HT-29 (cell line): ENCODE measurements around the gene CACNA2D4. TPM values are rescaled to one million over a fixed set of nuclear protein-coding genes. Genes with fewer than 3 reads are reported as not detected.

ENCODE experiments used
- DNase-seq: peaks from one replicate; pipeline ENCODE4 v3.0.0-alpha.2; 2015; ENCODE audit warnings: low spot score
- total RNA-seq: library from RNA; depleted of rRNA; stranded (reverse); fragments of >200 nt; shearing (Covaris generic); gene quantifications from 2 replicates; pipeline ENCODE4 v1.2.3, GENCODE V29; 2014

The CACNA2D4 gene
- total RNA-seq, 1 experiment from 2014 or later: 3.4 TPM

DNA sequence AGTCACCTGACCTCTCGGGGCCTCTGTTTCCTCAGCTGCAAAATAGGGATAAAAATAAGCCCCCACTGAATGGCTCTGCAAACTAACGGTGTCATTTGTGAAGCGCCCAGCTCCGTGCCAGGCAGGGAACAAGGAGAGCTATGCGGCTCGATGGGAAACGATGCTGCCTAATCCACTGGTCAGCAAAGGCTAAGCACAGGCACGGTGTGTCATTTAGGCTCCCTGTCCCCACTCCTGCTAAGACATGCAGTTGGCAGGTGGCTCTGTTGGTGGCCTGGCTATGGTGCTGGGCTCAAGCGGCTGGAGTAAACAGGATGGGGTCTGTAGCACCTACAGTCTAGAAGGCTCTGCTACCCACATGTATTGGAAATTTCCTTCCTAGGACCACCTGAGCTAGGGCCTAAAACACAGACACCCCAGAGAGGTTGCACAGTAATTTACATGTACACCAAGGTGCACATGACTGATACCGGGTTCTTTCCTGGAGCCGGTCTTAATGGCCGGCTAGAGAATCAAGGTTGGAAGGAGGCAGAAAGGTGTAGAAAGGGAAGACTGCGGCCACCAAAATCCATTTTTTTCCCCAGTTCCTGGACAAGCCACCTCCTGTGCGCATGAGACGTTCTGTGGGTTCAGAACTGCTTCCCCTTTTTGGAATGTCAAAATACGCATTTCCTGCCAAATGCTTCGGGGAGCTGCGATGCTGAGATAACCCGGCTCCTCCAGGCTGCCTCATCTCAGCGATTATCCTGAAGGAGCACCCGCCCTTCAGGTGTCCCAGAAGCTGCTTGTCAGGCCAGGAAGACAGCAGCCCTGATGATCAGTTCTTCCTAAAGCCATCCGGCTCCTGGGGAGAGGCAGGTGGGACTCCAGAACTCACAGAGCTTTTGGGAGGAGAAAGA, 1.0 kb downstream of the CACNA2D4 start:
- DNase-seq: no peak

DNA sequence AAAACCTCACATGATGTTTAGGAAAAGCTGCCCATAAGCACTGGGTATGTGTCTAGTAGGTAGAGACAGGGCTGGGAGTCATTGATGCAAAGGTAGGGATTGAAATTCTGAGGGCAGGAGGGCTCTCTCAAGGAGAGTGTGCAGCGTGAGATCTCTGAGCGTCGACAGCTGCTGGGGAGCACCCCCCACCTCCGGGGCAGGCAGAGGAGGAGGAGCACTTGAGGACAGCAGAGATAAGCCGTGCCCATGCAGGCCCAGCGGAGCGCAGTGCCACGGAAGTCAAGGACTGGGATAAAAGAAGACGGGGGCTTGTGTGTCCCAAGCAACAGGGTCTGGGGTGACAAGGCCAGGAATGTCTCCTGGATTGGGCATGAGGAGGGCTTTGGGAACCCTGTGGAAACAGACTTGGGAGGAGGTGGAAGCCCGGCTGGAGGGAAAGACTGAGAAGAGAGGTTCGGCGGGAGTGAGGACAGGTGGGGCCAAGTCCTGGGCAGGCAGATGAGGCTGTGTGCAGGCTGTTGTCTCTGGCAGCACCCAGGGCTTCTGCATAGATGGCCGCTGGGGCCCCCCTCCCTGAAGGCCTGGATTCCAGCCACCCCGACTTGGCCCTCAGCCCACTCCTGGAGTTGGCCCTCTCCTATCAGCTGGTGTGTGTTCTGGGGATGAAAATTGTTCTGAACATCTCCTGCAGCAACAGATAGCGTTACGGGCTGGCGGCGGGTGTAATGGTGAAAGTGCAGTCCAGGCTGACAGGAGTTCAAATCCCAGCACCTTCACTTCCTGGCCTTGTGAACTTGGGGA, 1.9 kb downstream of the CACNA2D4 start:
- no peak for DNase-seq

DNA sequence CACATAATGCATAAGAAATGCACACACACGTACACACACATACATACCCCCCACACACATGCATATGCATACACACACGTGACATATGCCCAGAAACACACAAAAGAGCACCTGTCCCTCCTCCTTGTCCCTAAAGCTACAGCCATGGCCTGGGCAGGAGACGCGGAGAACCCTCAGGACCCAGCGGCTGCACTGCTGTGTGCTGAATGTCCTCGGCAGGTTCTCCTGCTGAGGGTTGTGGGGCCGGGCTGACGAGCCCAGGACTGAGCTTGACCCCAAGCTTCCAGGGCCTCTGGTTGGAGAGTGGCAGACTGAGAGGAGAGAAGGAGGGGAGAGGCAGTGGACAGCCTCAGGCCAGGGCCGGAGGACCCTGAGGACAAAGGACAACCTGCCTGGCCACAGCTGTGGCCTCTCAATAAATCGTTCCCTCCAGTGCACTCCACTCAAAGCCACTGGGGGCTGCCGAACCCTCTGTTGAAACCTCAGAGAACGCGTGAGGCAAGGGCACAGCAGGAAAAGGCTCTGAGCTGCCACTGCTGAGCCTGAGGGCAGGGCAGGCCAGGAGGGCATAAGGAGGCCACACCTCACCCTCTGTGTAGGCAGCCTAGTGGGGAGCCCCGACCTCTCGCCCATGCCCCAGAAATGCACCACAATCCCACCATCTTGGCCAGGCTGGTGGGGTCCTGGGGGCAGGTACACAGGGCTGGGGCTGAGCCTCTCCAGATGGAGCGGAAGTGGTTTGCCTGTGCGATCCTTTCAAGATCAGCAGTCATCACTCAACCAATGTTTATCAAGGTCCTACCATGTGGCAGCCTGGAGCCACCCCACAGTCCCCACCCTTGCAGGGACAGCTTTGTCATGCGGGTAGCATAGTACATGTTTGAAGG, 3.1 kb downstream of the CACNA2D4 start:
- DNase-seq: no peak

DNA sequence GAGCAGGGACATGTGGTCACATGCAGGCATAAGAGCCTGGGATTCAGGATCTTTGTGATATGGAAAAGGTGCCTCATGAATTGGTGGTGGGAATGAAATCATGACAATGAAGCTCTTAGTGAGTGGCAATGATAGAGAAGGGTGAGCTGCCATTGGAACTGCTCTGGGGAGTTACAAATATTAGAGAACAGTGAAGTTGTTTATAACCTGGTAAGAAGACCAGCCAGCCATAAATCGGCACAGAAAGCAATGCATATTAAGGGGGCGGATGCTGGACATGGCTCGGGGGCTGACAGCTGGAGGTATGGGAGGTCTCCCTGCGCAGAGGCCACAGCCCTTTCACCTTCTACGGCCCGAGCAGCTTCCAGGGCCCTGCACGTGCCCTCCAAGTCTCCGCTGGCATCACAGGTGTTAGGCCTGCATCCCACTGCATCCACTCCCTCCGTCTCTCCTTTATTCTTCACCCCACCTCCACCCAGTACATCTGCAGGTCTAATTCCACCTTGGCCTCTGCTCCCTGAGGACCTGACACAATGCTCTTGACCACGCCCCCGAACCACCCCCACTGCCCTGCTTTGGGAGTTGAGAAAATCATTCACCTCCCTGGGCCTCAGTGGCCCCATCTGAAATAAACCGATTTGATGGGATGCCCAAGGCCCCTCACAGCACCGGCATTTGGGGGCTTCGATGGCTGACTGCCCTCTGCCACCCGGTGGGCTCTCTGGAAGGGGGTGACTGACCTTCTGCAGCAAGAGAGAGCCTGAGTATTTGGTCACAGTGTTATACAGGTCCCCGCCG, 4.1 kb downstream of the CACNA2D4 start:
- DNase-seq: no peak

DNA sequence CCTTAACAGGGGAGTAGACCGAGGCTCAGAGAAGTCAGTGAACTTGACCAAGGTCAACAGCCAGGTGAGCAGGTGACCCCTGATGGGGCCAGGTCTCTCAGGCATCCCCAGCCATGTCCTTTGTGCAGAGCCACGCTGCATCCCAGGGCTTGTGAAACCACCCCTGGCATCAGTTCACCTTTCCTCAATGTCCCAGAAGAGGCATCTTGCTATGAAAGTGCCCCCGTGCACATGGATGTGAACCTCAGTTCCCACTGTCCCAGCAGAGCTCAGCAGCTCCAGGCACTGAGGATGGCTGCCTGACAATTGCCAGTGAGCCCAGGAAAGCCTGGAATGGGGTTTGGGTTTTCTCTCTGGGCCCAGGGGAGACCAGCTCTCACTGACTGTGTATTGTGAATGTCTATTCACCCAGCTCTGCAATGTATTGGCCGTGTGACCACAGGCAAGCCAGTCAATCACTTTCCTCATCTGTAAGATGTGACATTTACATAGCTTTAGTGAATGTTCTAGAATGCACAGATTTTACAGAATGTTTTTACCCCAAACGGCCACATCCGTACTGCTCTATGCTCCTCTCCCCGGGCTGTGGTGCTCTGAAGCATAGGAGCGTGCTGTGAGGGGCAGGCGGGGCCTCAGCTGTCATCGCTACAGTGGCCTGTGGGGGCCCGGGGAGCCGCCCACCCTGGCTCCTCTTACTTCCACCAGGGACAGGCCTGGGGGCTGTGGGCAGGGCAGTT, 4.9 kb downstream of the CACNA2D4 start:
- no peak for DNase-seq

DNA sequence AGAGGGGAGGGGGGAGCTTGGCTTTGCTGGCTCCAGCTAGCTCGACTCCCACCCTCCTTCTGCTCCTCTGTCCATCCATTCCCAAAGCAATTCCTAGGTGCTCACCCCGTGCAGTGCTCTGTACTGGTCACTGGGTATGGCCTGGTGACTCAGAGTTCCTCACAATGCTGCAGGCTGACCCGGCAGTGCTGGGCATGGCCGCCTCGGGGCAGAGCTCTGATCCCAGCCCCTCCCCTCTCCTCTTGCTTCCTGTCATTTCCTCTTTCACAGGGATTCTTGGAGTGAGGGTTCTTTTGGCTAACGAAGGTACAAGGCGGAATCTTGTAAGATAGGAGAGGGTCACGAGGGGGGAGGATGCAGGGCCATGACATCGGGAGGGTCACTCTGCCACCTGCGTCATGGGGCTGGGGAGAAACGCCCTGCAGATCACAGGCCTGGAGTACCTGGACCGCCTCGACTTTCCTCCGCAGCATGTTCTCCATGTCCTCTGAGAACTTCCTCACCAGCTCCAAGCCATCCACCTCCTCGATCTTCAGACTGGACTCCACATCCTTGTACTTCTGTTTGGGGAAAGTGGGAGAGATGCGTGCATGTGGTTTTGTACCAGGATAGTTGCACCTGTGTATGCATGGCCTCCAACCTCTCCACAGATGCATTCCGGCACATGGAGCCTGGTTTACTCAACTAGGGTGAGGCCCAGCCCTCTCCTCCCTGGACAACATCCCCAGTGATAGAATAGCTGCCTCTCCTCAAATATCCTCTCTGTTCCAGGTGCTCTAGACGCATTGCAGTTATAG, 5.7 kb downstream of the CACNA2D4 start:
- no peak for DNase-seq

DNA sequence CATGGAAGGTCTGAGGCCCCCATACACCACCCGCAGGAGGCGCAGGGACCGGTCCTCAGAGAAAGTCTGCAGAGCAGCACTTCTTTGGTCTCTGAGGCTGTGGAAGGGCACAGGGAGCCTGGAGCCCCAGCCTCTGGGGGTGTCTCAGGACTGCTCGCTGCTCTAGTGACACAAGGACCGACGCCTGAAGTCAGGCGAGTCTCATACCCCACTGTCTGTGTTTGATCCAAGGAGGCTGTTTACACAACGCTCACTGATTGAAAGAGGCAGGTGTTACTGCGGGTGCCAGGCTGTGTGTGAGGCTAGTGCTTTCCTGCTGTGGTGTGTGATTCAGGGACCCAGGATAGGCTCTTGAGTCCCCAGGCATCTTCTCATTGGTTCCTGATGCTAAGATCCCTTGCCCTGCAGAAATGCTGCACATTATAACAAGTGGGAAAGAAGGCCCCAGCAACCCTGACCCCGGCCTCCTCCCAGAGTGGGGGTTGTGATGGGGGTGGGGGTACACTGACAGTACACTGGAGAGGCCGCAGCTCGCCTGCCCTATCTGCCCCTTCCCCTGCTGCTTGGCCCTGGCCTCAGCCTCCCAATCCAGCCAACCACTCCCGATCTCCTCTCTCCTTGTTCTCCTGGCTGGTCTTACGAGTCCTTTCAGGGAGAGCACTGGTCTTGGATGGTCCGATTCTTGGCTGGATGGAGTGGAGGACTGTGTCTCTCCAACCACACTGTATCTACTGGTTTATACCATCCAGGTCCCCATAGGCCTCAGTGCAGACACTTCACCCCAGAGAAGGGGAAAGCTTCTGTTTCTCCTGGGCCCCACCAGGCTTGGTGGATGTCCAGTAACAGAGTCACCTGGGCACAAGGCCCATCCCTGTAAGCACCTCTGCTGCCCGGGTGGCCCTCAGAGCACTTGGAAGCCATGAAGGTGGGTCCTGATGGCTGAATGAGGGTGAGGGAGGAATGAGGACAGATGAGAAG, 6.6 kb downstream of the CACNA2D4 start:
- no peak for DNase-seq

DNA sequence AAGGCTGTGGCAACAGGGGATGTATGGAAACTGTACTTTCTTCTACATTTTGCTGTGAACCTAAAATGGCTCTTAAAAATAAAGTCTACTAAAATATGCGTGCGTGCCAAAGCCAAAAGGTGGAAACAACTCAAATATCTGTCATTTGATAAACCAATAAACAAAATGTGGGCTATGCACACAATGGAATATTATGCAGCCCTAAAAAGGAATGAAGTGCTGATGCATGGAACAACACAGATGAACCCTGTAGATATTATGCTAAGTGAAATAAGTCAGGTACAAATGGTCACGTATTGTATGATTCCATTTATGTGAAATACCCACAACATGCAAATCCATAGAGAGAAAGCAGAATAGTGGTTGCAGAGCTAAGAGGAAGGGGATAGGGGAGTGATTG, 8.0 kb downstream of the CACNA2D4 start:
- no peak for DNase-seq

DNA sequence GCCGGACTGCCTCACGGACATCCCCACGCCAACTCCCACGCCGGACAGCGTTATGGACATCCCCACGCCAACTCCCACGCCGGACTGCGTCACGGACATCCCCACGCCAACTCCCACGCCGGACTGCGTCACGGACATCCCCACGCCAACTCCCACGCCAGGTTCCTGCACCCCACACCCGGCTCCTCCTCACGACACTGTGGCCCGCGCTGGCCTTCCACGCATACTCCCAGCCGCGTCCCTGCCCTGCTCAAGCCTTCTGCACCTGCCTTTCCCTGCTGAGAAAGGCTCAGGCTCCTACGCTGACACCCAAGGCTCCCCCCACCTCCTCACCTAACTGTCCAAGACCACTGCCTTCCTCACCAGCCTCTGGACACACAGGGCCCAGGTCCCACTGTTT, 9.7 kb downstream of the CACNA2D4 start:
- DNase-seq: no peak

DNA sequence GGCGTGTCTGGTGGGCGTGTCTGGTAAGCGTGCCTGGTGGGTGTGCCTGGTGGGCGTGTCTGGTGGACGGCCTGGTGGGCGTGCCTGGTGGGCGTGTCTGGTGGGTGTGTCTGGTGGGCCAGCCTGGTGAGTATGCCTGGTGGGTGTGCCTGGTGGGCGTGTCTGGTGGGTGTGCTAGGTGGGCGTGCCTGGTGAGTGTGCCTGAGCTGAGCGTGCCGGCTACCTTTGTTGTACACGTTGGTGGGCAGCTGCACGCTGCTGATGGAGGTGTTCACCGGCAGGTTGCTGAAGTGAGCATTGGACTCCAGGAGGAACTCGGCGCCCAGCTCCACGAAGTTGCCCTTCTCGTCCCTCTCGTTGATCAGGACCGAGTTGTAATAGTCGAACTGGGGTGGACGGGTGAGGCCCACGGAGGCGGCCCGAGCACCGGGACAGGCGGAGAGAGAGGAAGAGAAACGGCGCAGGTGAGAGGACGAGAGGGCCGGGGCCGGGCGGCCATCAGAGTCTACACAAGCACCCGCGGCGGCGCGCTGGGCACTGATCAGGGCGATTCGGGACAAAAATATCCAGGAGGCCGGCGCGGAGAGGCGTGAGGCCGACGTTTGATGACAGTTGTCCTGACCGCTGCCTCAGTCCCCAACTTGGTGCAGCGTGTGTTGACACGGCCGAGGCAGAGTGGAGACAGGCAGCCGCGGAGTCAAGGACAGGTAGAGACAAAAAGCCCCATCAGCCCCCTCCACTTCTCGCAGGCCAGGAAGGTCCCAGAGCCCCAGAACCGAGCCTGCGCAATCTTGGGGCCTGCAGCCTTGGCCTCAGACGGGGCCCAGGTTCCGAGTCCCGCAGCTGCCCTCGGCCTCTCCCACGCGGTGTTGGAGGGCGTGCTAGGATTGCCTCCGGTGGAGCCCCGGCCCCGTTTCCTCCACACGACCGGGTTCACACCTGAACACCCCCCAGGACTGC, 10.5 kb downstream of the CACNA2D4 start:
- no peak for DNase-seq

DNA sequence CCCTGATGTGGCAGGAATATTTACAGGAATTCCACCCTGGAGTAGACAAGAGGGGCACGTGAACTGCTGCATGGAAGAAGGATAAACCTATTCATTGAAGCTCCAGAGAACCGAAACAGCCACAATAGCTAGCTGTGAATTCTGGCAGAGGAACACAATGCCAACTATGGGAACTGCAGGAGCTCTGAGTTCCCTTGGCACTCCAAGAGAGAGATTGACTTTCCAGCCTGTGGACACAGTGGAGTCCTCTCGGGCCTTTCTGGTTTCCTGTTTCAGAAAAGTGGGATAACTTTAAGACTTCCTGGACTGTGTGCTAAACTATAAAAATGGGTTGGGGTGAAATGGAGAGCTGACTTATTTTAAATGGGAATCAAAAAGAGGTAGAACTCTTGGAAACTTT, 11.9 kb downstream of the CACNA2D4 start:
- no peak for DNase-seq

DNA sequence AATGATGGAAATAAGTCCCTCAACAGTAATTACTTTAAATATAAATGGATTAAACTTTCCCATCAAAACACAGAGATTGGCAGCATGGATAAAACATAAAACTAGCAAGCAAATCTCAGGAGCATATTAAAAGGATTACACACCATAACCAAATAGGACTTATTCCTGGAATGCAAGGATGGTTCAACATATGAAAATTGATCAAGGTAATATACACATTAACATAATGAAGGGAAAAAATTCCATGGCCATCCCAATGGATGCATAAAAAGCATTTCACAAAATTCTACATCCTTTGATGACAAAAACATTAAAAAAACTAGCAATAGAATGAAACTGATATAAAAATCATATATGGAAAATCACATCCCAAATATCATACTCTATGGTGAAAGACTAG, 13.6 kb downstream of the CACNA2D4 start:
- DNase-seq: no peak

DNA sequence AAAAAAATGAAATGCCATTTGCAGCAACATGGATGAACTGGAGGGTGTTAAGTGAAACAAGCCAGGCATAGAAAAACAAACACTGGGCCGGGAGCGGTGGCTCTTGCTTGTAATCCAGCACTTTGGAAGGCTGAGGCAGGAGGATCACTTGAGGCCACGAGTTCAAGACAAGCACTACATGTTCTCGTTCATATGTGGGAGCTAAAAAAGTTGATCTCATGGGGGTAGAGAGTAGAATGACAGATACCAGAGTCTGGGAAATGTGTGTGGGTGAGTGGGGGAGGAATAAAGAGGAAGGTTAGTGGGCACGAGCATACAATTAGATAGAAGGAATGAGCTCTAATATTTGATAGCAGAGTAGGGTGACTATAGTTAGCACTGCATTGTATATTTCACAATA, 21.5 kb downstream of the CACNA2D4 start:
- DNase-seq: no peak

DNA sequence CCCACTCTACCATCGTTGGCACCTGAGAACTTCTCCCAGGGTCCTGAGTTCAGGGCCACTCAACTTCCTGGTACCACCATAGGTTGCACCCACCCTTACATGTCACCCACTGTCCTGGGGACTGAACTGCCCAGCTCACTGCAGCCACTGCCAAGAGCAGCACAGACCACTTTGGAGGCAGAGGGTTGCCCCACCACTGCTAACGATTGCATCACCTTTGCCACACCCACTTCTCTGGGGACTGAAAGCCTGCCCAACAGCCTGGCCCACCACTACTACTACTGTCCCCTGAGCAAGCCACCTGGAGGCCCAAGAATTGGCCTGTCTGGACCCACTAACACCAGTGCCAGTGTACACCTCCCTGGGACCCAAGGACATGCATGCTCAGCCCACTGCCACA, 27.6 kb downstream of the CACNA2D4 start:
- no peak for DNase-seq

DNA sequence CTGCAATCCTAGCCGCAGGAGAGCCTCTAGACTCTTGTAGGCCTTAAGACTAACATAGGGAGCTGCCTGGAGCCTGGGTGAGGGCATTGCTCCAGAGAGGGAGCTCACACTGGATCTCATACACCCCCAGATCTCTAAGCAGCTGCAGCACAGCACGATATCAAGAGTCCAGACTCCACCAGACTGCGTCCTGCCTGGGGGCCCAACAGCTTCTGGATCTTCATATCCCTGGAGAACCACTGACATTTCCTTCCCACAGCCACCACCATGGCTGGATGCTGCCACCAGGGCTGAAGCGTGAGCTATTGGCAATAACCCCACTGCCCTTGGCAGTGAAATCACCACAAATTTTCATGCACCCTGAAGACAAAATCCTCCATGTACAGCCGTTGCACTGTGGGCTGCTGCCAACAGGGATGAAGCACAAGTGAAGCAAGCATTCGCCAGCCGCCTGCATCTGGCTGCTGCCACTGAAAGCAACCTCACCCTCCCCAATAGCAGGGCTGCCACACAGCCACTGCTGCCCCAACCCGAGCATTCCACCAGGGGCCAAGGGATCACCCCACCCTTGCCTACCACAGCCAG, 28.2 kb downstream of the CACNA2D4 start:
- no peak for DNase-seq

DNA sequence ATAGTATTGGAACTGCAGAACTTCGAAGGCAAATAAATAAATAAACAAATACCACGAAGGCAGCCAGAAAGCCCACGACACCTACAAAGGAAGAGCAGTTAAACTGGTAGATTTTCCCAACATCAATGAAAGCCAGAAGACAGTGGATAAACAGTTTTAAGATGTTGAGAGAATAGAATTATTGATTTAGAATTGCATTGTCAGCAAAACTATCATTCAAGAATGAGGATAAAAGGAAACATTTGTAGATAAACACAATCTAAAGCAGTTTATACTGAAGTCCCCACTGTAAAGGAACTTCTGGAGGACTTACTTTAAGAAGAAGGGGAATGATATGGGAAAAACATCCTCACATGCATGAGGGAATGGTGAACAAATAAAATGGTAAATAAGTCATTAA, 29.5 kb downstream of the CACNA2D4 start:
- DNase-seq: no peak
